Effector CD8-positive, alpha-beta T cell (primary cell): ENCODE results near the gene CHGA.
A peak's percentile ranks its signal among the peaks of the same experiment; 100 is the strongest.

Experiments
- DNase-seq: peaks from one replicate; lab custom pipeline; 2025; lab: John Stamatoyannopoulos, UW

Gene CHGA

DNA sequence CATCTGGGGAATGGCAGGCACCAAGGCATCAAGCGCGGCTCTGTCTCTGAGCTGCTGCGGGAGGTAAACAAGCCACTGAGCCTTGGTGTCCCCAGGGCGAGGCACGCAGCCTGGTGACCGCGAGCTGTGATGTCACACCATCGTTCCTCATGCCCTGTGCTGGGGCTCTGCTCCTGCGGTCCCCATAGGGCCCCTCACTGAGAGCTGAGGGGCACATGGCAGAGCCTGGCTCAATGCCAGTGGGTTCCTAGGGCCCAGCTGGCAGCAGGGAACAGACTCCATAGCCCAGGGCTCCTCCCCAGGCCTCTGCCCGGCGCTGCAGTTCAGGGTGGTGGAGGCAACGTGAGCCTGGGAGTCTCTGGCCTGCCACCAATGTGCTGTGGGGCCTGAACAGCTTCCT, 22.6 kb downstream of the CHGA start:
- DNase-seq, result no peak

DNA sequence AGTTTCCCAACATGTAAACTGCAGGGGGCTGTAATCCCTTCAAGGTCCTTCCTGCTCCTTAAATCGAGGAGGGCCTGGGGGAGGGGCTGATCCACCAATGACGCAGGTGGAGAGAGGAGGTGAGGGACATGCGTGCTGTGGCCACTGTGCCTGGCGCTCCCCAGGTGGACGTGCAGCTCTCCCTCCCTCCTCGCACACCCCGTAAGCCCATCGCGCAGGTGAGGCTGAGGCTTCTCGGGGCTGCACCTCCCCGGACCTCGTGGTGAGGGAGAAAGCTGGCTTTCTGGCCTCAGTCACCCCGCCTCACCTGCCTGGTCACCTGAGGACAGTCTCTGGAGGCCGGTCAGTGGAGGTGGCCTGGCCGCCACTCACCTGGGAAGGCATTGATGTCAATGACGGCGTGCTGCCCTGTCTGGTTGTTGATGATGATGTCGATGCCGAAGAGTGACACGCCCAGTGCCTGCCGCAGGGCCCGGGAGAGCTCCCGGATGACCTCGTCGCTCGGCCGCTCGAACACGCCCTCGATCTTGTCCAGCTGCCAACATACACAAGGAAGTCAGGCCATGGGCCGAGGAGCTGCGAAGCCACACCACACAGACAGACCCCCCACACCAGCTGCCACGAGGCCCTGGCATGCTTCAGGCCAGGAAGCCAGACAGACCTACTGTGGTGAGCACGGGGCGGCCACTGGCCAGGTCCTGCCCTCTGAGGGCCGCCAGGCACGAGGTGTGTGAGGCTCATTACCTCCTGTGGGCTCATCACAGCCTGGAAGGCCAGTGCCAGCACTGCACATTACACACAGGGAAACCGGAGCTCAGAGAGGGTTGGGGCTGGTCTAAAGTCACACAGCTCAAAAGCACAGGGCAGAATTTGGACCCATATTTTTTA, 23.3 kb downstream of the CHGA start:
- DNase-seq, result no peak

DNA sequence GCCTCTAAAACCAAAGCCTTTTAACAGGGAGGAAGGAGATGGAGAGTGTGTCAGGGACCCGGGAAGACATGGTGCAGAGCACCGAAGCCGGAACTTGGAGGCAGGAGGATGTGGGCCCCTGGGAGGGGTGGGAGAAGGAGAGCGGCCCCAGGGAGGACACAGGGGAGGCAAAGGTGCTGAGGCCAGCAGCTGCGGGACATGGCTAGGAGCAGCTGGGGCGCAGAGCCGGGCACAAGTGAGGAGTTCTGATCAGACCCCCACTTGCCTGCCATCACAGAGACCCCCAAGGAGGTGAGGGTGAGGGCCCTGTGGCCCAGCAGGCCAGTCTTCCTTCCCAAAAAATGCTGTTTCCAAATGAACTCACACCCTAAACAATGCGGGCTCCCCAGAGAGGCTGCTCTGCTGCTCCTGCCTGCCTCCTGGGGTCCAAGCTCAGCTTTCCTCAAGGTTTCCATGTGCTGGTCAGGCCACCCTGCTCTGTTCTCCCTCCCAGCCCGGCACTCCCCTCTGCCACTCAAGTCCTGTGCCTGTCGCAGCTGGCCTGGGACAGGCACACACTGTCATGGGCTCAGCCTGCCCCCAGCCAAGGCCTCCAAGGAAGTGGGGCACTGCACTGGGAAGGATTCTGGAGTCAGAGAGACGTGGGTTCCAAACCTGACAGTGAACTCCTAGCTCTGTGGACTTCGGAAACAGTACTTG, 24.0 kb downstream of the CHGA start:
- DNase-seq, result no peak

DNA sequence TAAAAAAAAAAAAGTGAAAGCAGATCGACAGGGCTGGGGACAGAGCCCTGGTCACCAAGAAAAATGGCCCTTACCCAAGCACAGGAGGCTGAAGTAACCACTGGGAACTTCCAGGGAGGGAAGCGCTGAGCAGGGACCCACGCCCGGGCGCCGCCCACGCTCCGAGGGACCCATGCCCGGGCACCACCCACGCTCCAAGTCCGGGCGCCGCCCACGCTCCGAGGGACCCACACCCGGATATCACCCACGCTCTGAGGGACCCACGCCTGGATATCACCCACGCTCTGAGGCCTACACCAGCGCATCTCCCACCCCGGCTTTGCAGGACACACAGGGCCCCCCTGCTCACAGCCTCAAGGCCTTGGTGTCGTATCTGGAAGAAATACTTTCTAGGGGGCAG, 25.7 kb downstream of the CHGA start:
- no peak for DNase-seq

DNA sequence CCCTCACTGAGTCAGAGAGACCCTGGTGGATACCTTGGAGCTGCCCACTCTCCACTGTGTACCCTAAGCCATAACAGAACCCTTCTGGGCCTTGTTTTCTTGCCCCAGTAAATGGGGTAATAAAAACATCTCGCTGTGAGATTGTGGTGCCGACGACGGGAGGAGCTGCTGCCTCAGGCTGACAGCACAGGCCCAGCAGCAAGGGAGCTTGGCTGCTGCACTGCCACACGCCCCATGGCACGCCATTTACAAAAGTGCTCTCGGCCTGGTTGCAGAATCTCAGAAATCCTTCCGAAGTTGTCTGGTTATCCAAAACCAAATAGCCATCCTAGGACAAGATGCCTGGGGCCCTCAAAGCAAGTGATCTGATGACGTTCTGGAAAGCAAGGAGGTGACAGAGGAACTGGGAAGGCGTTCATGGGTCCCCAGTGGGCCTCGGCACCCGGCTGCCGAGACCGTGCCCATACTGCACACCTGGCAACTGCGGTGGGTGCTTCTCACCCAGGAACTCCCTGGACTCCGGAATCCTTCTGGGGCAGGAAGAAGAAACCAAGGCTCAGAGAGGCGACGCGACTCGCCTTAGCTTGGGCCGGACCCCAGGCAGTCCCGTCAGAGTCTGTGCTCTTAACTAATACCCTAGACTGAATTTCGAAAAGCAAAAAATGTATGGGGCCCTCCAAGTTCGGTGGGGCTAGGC, 26.7 kb downstream of the CHGA start:
- DNase-seq, result no peak

DNA sequence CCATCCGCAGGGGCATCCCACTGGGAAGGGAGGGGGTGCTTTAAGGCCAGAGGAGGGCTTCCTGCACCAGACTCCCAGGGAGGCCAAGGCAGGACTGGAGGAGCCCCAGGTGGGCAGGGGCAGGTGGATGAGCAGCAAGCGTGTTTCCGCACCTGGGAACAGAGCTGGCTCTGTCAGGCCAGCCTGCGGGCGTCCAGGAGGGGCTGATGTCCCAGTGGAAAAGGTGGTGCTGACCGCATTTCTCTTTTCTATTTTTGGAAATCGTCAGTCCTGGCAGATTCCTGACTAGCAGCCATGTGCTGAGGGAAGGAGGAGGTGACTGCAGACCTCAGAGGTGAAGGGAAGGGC, 27.2 kb downstream of the CHGA start:
- DNase-seq, result no peak

DNA sequence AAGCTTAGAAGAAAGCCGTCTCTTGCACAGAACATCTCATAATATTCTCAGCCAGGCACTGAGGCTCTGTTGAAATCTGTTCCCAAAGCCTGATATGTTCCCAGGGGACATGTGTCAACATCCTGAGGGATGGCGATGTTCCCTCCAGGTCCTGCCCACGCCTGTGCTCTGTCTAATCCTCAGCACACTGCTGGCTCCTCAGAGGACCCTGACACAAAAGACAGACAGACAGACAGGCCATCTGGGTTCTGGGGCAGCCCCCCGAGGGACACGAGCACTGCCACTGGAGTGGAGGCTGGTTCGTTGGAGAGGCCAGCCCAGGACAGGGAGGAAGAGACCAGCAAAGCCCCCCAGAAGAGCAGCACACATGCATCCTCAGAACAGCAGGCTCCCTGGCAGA, 27.8 kb downstream of the CHGA start:
- no peak for DNase-seq

DNA sequence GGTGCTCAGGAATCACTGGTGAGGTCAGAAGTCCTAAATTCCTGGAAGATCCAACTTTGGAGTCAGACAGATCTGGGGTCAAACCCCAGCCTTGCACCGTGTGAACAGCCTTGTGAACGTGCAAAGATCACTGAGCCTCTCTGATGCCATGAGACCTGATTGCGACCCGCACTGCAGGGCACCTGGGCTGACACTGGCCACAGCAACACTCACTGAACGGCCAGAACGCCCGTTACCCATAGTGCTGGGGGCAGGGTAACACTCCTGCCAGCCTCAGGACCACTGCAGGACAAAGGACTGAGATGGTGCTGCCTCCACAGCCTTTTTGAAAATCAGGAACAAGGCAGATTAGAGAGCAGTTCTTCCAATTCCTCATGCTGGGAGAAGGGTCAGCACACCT, 28.3 kb downstream of the CHGA start:
- DNase-seq, result no peak

DNA sequence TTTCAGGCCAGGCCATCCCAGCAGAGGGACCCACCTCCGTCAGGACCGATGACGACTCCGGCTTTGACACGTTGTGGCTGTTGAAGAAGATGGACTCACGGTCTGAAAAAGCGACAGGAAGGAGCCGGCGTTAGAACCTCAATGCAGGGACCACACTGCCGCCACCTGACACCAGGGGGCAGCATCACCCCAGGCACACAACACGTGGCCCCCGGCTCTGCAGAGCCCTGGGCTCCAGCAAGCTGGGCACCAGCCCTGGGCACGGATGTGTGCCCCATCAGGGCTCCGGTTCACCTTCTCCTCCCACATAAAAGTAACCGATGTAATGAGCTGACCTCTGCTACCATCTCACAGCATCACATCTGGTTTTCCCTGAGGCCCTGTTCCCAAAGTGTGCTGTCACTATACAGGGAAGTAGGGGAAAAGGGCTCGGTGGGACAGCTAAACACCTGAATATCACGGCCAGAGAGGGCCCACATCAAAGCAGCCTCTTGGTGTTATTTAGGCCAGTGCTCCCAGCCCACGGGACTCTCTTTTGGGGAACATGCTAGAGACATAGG, 29.0 kb downstream of the CHGA start:
- peak; percentile 70 for DNase-seq

DNA sequence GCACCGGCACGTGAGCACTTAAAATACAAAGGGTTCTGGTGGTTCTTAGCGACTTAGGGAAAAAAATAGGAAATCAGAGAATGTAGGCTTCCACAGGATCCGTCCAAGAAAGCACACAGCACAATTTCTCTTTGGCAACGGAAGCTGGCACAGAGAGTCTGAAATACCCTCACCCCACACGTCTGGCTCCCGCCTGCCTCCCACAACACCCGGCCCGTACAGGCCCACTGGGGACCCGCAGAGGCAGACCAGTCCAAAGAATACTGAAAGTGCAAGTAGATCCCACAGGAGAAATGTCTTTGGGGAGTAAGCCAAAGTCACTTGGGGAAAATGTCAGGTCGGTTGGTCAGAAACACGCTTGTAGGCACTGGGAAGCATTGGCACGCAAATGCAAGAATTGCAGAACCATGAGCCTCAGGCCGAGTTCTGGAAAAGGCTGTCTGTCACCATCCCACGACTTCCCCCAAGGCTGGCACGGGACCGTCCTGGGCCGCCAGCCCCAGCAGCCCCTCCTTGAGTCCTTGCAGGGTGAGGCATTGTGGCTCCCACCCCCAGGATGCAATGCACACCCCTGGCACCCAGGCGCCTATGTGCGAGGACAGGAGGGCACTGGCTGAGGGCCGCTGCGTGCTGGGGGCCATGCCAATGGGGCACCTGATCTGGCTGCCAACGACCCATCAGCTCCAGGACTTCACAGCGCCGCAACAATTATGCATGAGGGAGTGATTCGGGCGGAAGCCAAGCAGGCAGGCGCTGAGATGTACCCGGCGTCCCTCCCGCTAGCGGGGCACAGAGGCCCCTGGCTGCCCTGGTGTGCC, 29.7 kb downstream of the CHGA start:
- DNase-seq, result no peak

DNA sequence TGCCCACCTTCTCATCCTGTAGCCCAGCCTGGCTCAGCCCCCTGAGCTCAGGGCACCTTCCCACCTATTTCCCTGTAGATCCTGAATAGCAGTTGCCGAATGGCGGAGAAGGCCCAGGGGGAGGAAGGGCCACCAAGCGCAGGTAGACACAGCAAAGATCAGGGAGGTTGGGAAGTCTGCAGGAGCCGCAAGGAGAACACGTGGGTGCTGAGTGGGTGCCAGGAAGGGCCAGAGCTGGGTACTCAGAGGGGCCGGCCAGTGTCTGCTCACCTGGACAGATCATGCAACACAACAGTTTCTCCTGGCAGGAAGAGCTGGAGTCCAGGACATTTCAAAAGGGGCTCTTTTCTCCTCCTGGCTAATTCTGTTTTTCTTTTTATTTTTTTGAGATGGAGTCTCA, 30.6 kb downstream of the CHGA start:
- no peak for DNase-seq

DNA sequence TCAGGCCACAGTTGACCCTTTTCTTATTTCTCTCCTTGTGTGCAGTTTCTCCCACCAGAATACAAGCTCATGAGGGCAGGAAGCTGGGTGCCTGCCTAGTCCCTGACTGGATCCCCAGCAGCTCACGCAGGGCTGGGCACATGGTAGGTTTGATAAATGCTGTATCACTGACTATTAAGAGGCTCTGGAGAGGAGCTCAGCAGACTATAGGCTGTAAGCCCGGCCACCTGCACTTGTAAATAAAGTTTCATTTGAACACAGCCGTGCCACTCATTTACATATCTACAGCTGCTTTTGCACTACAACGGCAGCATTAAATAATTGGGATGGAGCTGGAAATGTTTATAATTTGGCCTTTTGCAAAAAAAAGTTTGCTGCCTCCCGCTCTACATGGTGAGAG, 32.0 kb downstream of the CHGA start:
- DNase-seq, result no peak

DNA sequence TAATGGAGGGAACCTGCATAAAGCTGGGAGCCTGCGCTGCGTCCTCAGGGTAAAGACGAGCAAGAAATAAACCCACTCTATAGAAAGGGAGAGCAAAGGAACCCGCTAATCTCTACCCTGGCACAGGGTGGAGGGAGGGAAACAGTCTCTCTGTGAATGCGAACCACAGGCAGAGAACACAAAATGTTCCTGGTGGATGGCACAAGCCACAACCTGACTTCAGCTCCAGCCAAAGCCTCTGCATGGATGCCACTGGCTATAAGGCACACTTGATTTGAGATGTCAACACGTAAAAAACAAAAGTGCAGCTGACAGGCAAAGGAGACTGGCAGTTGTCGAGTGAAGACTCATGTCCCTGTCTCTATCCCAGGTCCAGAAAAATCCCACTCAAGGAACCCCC, 32.4 kb downstream of the CHGA start:
- no peak for DNase-seq

DNA sequence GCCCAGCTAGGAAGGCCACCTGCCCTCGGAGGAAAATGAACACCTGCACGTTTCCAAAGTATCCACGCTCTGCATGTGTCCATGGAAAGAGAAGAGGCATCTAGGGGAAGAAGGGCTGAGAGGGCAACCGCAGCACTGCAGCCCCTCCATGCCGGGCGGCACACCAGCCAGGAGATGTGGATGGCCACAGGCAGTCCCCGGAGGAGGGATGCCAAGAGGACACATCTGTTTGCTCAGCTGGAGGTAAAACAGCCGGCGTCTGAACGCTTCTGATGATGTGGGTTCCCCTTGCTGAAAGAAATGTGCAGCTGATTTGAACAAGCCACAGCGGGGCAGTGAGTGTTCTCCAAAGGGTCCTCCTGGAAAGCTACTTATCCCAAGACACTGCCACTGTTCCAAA, 34.0 kb downstream of the CHGA start:
- no peak for DNase-seq

DNA sequence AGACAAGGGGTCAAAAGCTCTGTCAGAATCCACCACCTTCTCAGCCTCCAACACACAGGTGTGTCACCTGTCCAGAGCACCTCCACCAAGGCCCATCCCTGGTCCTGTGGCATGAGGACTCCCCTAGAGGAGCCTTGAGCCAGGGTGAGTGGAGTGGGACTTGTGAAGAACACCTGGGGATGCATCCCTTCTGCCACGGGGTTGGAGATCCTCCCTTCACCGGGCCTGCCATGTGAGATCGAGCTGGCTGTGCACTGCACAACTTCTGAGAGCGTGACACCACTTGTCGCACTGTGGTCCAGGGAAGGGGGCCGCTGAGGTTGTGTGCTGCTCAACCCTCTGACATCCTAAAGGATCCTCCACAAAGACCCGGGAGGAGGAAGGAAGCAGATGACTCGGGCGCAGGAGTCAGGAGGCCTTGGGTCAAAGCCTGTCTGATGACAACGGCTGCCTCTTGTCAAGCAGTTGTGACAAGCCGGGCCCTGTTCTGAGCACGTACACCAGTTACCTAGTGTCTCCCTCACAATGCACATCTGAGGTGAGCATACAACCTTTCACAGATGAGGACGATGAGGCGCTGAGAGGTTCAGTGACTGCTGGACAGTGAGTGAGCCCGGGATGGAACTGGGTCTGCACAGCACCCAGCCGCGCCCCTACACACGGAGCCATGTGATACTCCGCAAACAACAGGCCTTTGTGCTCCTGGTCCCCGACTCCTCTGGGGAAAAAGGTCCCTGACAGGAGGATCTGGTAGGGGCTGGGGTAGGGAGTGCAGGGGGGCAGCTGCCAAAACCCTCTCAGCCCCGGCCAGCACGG, 35.6 kb downstream of the CHGA start:
- DNase-seq, result no peak

DNA sequence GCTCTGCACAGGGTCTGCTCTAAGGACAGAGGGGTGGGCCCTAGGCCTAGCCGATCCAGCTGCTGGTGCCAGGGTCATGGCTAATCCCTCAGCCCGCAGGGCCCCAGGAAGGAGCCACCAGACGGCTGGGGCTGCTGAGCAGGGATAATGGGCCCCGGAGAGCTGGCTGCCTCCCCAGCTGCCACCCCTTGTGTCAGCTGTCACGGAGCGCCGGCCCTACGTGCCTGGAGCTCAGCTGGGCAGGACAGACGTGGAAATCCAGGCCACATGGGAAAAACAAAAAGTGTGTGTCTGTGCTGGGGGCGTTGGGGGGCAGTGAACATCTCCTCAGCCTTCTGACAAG, 36.2 kb downstream of the CHGA start:
- DNase-seq, result no peak

DNA sequence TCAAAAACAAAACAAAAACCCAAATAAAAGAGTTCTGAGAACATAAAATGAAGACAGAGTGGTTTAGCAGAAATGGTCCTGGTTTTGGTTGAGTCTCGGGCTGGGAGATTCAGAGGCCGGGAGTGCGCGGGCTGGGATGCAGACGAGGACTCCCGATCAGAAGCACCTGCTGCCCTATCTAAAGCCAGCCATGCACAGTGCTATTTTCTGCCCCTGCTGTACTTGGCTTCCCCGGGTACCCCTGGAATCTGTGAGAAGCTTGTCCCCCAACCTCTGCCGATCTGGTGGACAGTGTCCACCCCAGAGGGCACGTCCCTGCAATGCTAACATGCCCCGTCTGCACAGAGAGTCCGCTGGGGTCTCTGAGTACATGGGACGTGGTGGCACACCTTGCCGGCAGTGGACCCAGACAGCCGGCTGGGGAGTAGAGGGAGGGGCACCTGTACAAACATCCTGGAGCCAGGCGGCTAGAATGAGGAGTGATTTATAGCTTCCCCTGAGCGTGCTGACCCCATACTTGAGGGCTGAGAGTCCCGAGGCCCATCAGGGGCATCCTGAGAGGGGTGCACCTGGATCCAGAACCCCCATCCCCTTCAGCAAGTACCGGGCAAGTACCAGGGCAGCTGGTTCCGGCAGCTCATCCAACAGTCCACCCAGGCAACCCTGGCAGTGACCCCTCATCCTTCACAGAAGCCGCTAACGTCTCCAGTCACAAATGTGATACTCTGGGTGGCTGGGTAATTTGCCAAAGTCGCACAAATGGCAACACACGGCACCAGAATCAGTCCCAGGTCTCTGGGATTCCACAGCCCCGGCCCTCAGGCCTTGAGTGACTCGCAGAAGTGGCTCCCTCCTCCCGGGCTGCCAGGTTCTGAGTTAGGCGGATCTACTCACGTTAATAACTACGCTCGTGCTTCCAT, 37.1 kb downstream of the CHGA start:
- no peak for DNase-seq

DNA sequence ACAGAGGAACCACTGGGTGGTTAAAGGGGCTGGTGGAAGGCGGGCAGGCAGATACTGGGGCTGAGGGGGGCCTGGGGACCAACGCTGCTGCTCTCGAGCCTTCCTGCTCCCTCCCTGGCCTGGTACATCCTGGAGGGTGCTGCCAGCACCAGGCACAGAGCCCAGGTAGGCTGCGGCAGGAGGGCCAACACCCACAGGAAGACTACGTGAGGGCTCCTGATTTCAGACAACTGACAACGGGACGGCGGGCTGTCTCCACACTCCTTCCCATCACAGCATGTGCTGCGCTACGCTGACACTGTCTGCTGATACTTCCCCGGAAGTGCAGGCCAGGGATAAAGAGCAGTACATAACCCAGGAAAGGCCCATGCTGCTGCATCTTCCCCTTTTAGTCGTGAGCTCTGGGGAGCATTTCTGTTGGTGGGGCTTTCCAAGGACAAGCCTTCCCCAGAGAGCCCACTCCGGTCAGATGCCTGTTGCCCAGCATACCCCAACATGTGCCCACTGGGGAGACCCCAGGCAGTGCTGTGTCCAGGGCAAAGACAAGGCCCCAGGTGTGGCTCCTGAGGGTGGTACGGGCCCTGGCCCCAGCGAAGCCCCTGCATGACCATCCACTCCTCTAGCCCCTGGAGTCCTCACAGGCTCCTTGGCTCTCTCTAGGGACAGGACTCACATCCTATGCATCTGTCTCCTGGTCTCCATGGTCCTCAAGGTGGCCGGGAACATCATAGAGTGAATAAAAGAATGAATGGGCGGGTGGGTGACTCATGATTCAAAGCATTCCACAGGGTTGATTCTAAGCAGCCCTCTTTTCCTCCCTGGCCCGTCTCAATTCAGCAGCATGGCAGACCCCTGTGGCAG, 38.0 kb downstream of the CHGA start:
- no peak for DNase-seq

DNA sequence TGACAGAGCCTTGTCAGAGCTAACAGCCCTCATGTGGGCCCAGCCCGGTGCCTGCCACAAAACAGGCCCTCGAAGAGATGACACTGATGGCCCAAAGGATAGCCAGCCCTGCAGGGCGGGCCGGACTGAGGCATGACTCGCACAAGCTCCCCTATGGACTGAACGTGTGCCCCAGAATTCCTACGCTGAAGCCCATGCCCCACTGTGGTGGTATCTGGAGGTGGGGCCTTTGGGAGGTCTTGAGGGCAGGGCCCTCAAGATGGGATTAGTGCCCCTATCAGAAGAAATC, 38.6 kb downstream of the CHGA start:
- DNase-seq, result no peak
